Right lobe of liver (tissue), 4 donors: ENCODE results near the gene KCNIP1.

Experiments used
- CTCF ChIP-seq, 4 donors: fragments of 200-600 bp in 3 of 4; fragments of 450-650 bp in 1 of 4; IDR thresholded peaks; one replicate each; pipeline versions ENCODE4 v1.5.1 to v1.8.0; 2016 to 2022; ENCODE audit warnings: antibody characterized with exemption in 4 of 4, mild to moderate bottlenecking in 2 of 4
- POLR2A ChIP-seq: fragments of 450-650 bp; IDR thresholded peaks from one replicate; pipeline ENCODE4 v1.6.1; 2017; ENCODE audit warnings: antibody characterized with exemption, mild to moderate bottlenecking
- donor health status: DM: no; HTN: no; CAD: no.
- donor health status: DM: no; HTN: no; CAD: no.
- donor health status: DM: no; HTN: yes; CAD: no.

- TF ChIP-seq CTCF (IDR thresholded peaks at IDR 0.05): no peak
- TF ChIP-seq POLR2A: no peak
Measured at GRCh38 chr5:170573660-170574059, 69.8 kb downstream of the KCNIP1 start.
